ENCODE measurements around the gene CASKIN2.

DNA sequence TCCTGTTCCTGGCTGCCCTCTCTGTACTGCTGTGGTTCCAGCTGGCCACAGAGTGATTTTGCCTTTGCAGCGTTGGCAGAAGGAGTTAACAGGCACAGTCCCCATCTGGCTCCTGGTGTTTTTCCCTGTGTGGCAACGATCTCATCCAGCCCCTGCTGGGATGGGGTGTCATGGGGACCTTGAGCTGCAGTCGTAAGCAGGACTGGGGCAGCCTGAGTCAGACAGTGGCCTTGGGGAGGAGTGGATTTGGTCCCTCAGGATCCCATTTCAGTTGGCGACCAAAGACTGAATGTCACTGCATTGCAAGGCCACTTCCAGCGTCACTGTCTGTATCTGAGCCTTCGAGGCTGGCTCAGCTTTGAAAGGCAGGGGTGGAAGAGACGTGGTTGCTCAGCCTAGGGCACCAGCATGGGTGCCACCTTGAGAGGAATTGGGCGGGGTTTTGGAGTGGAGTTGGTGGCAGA lies 47.0 kb downstream of the CASKIN2 start:
- TF ChIP-seq CTCF (IDR thresholded peaks at IDR 0.05) (no peak), POLR2A (IDR thresholded peaks at IDR 0.05) (no peak)

Data from esophagus squamous epithelium (tissue), 4 donors.